HCT116 (cell line): Measurements from ENCODE around the gene RUNX1. TPM values are rescaled to one million over a fixed set of nuclear protein-coding genes. Genes with fewer than 3 reads are reported as not detected.

Source experiments
- ATAC-seq: fragments of 200-7000 bp; cut with Tn5 transposase; 2 replicates; pipeline ENCODE4 v1.9.1; 2020; ENCODE audit warnings: mild to moderate bottlenecking, moderate library complexity
- BruUV-seq: library from RNA; stranded (reverse); fragments of 400-500 nt; replicated peaks from 2 replicates; lab custom pipeline; 2021; lab: Mats Ljungman, UMichigan
- CTCF ChIA-PET: fragments of 300-600 bp; sonication (Branson Sonifier 250); formaldehyde crosslinking; loops from one replicate; lab custom pipeline; 2021; ENCODE audit warnings: antibody characterized with exemption; lab: Charles Lee
- POLR2A ChIA-PET: fragments of 300-600, 350-600 bp; sonication (Branson Sonifier 250); formaldehyde crosslinking; loops from one replicate; lab custom pipeline; 2021; ENCODE audit warnings: antibody characterized with exemption; lab: Charles Lee
- RAD21 ChIA-PET, 2 experiments: fragments of 300-600 bp; sonication (Branson Sonifier 250); formaldehyde crosslinking; loops; one replicate each; lab custom pipeline; 2023; ENCODE audit warnings: low total read pairs in 2 of 2; ENCODE audit not compliant: uncharacterized antibody in 2 of 2, unreplicated experiment in 2 of 2, low non-redundant PET in 1 of 2; lab: Charles Lee
- DNase-seq: peaks from one replicate; pipeline ENCODE4 v3.0.0-alpha.2; 2010; ENCODE audit warnings: low read depth, low spot score
- H2AFZ ChIP-seq: fragments of 200-600 bp; shearing (Covaris generic), sonication (generic); 2 replicates; pipeline ENCODE4 v1.6.1; 2017; ENCODE audit warnings: low read depth, mixed run types, mixed read lengths, antibody characterized with exemption, low read length; ENCODE audit not compliant: poor library complexity, severe bottlenecking
- H3K27ac ChIP-seq: 2 replicates; pipeline ENCODE4 v1.5.1; 2012; ENCODE audit warnings: low read depth, low read length
- H3K27me3 ChIP-seq: fragments of 200-600 bp; sonication (generic); 2 replicates; pipeline ENCODE4 v1.6.1; 2016; ENCODE audit warnings: mixed run types, low read length, mixed read lengths; ENCODE audit not compliant: insufficient read depth
- H3K36me3 ChIP-seq, 2 experiments: fragments of 200-500 bp in 1 of 2; fragments of 200-600 bp in 1 of 2; sonication (Bioruptor generic) in 1 of 2; sonication (generic) in 1 of 2; 2 replicates each; pipeline versions ENCODE4 v1.5.1 to v1.6.1; 2014 to 2016; ENCODE audit warnings: low read length in 2 of 2, inconsistent platforms in 1 of 2, mixed read lengths in 1 of 2, mixed run types in 1 of 2; ENCODE audit not compliant: insufficient read depth in 2 of 2, control insufficient read depth in 1 of 2
- H3K4me1 ChIP-seq, 2 experiments: fragments of 200-600 bp in 1 of 2; sonication (generic) in 1 of 2; 2 replicates each; pipeline versions ENCODE4 v1.5.1 to v1.6.1; 2012 to 2017; ENCODE audit warnings: low read length in 2 of 2, inconsistent platforms in 1 of 2, mild to moderate bottlenecking in 1 of 2, mixed read lengths in 1 of 2, mixed run types in 1 of 2, moderate library complexity in 1 of 2; ENCODE audit not compliant: insufficient read depth in 2 of 2, control insufficient read depth in 1 of 2
- H3K4me2 ChIP-seq: fragments of 200-600 bp; sonication (generic); 2 replicates; pipeline ENCODE4 v1.6.1; 2017; ENCODE audit warnings: mixed run types, low read length, mixed read lengths
- H3K4me3 ChIP-seq, 2 experiments: fragments of 200-600 bp in 1 of 2; sonication (generic) in 1 of 2; replicated peaks in 1 of 2; 2 replicates each; pipeline ENCODE4 v1.5.1; 2011 to 2016; ENCODE audit warnings: low read length in 2 of 2, control low read depth in 1 of 2, low read depth in 1 of 2, mild to moderate bottlenecking in 1 of 2, mixed read lengths in 1 of 2, mixed run types in 1 of 2
- H3K79me2 ChIP-seq: fragments of 200-600 bp; sonication (generic); 2 replicates; pipeline ENCODE4 v1.6.1; 2017; ENCODE audit warnings: mild to moderate bottlenecking, mixed run types, low read length, moderate library complexity, mixed read lengths; ENCODE audit not compliant: insufficient read depth
- H3K9ac ChIP-seq: fragments of 200-600 bp; sonication (generic); 2 replicates; pipeline ENCODE4 v1.6.1; 2016; ENCODE audit warnings: low read length, mixed read lengths
- H3K9me2 ChIP-seq: fragments of 200-600 bp; sonication (generic), shearing (Covaris generic); 2 replicates; pipeline ENCODE4 v1.6.1; 2017; ENCODE audit warnings: mixed run types, mild to moderate bottlenecking, moderate library complexity; ENCODE audit not compliant: insufficient read depth
- H3K9me3 ChIP-seq, 2 experiments: fragments of 200-500 bp in 1 of 2; fragments of 200-600 bp in 1 of 2; sonication (Bioruptor generic) in 1 of 2; sonication (generic) in 1 of 2; 2 replicates each; pipeline ENCODE4 v1.6.1; 2014 to 2017; ENCODE audit warnings: low read length in 2 of 2, mixed read lengths in 2 of 2, inconsistent platforms in 1 of 2, low read depth in 1 of 2, mild to moderate bottlenecking in 1 of 2, mixed run types in 1 of 2, moderate library complexity in 1 of 2; ENCODE audit not compliant: control insufficient read depth in 1 of 2, insufficient read depth in 1 of 2
- H4K20me1 ChIP-seq: fragments of 200-600 bp; sonication (generic), shearing (Covaris generic); 2 replicates; pipeline ENCODE4 v1.6.1; 2017; ENCODE audit warnings: mixed run types, mild to moderate bottlenecking, moderate library complexity; ENCODE audit not compliant: insufficient read depth
- ATF3 ChIP-seq: IDR thresholded peaks from 2 replicates; pipeline ENCODE4 v1.6.1; 2012
- CBX3 ChIP-seq: IDR thresholded peaks from 2 replicates; pipeline ENCODE4 v1.6.1; 2012; ENCODE audit warnings: low read depth
- ELF1 ChIP-seq: IDR thresholded peaks from 2 replicates; pipeline ENCODE4 v1.6.1; 2012; ENCODE audit warnings: low read depth, borderline replicate concordance
- EZH2phosphoT487 ChIP-seq: fragments of 200-600 bp; IDR thresholded peaks from 2 replicates; pipeline ENCODE4 v1.6.1; 2018; ENCODE audit warnings: antibody characterized with exemption, borderline replicate concordance
- FOSL1 ChIP-seq: IDR thresholded peaks from 2 replicates; pipeline ENCODE4 v1.6.1; 2012; ENCODE audit warnings: low read depth
- JUND ChIP-seq: IDR thresholded peaks from 2 replicates; pipeline ENCODE4 v1.6.1; 2012
- MAX ChIP-seq: IDR thresholded peaks from 2 replicates; pipeline ENCODE4 v1.6.1; 2012
- POLR2A ChIP-seq: IDR thresholded peaks from 2 replicates; pipeline ENCODE4 v1.7.0; 2011; ENCODE audit warnings: borderline replicate concordance; ENCODE audit not compliant: insufficient read depth, insufficient read length; ENCODE audit errors: extremely low read depth
- POLR2AphosphoS5 ChIP-seq: IDR thresholded peaks from 2 replicates; pipeline ENCODE4 v1.6.1; 2011; ENCODE audit warnings: mild to moderate bottlenecking, low read depth, low read length, moderate library complexity
- REST ChIP-seq: IDR thresholded peaks from 2 replicates; pipeline ENCODE4 v1.6.1; 2012; ENCODE audit warnings: low read depth
- YY1 ChIP-seq: IDR thresholded peaks from 2 replicates; pipeline ENCODE4 v1.6.1; 2011; ENCODE audit warnings: low read length, low read depth, moderate library complexity, mild to moderate bottlenecking; ENCODE audit not compliant: insufficient replicate concordance; ENCODE audit errors: extremely low read depth
- ZFX ChIP-seq: fragments of 450-650 bp; IDR thresholded peaks from 2 replicates; pipeline ENCODE4 v1.6.1; 2017
- ZNF274 ChIP-seq: fragments of 200-500 bp; sonication (Bioruptor generic); IDR thresholded peaks from 2 replicates; pipeline ENCODE4 v1.6.1; 2014; ENCODE audit warnings: mild to moderate bottlenecking, low read depth, low read length, inconsistent platforms
- intact Hi-C: fragments of 100-400 bp; cut with micrococcal nuclease; formaldehyde crosslinking; loops from 2 replicates; pipeline ENCODE4 v1.10.0; 2022
- total RNA-seq: library from RNA; stranded (reverse); gene quantifications from one replicate; pipeline ENCODE4 v1.2.1, GENCODE V29; 2021; ENCODE audit not compliant: unreplicated experiment

RUNX1 gene
- total RNA-seq, 1 experiment from 2014 or later: 33.5 TPM

GRCh38 chr21:34958040-34958439 is 91.1 kb downstream of the RUNX1 start:
- intact Hi-C loops: no loop called here
- Histone ChIP-seq H3K36me3 (no peaks in the 10 kb centered on the region), H3K4me2 (no peak overlapping the region), H3K27me3 (no peaks in the 10 kb centered on the region)
- CTCF ChIA-PET: no interaction called here
- ATAC-seq: no peak
- RAD21 ChIA-PET: no interaction called here
- TF ChIP-seq MAX: no peak
- no peak for TF ChIP-seq ATF3
- no peak for TF ChIP-seq JUND
- TF ChIP-seq POLR2A: no peak
- no peak for TF ChIP-seq ZFX
- TF ChIP-seq YY1: no peak
- no peak for TF ChIP-seq CBX3
- no peak for TF ChIP-seq ELF1
- TF ChIP-seq POLR2AphosphoS5: no peak
- TF ChIP-seq REST: no peak
- no peak for TF ChIP-seq FOSL1
- no peak for TF ChIP-seq ZNF274
- no peak for TF ChIP-seq EZH2phosphoT487
- TF ChIP-seq, all 23 proteins: peak for 0
- POLR2A ChIA-PET: no interaction called here
- Histone ChIP-seq H3K27ac (no peak overlapping the region), H3K9me2 (no peaks in the 10 kb centered on the region), H2AFZ (no peak overlapping the region), H3K4me1 (no peaks in the 10 kb centered on the region), H3K79me2 (no peaks in the 10 kb centered on the region), H3K9ac (no peak overlapping the region), H3K4me3 (no peak overlapping the region), H3K9me3 (no peaks in the 10 kb centered on the region), H4K20me1 (no peaks in the 10 kb centered on the region)
- no peak for DNase-seq
- no TSS peak for BruUV-seq
